Stimulated activated CD8-positive, alpha-beta memory T cell treated with anti-CD3 and anti-CD28 coated beads, Interleukin-15, amount 100 ng/mL, for 4 hours (primary cell): Measurements from ENCODE around the gene RHPN2.

Experiments
- DNase-seq, 2 donors: peaks; one replicate each; pipeline ENCODE4 v3.0.0-alpha.2; 2020; ENCODE audit warnings: low read depth in 2 of 2

The RHPN2 gene

DNA sequence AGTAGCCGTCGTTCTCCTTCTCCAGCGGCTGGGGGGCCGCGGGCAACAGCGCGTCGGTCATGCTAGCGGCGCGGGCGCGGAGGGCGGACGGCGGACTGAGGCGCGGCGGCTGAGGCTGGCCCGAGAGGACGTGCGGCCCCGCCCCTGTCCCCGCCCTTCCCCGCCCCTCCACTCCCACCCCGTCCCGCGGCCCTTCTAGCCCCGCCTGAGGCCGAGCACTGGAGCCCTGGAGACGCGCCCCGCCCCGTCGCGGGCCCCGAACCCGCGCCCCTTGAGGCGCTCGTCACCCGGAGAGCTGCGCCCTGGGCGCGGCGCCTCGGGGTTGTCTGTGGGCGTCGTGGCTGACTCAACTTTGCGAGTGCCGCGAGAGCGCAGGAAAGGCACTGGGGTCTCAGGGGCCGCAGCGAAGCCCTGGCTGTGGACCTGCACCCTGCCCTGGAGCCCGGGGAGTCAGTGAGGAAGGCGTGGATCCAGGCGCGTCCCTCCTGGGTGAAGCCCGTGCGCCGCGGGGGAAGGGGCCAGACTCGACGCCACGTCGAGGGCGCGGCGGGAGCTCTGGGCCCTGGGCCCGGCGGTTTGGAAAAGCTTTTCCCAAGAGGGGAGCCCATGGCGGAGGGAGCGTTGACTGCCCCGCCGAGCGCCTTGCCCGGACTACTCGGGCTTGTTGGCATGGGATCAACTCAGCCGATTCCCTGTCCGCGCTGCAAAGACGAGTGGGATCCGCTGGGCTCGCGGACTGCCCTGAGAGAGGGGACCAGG, at the start of gene RHPN2:
Gene RHPN2, minus strand, starts transcription at position 97 of the 759 bp plus-strand sequence. Its CDS starts 36 bp downstream, at position 61.
- peak; percentile 27 to 33 for DNase-seq

- no peak for DNase-seq
These were observed 49.6 kb upstream of the RHPN2 start for GRCh38 chr19:33114312-33114711.

DNA sequence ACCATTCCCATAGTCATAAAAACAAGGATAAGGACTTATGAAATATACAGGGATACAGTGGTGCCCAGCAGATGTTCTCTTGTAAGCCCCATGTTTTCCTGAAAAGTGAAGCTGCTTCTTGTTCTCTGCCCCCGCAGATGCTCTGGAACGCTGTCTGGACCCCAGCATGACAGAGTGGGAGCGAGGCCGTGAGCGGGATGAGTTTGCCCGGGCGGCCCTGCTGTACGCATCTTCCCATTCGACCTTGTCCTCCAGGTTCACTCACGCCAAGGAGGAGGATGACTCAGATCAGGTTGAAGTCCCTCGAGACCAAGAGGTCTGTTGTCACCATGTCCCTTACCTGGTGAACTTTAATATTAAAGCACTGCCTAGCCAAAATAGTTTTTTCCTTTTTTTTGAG, 46.9 kb upstream of the RHPN2 start:
- no peak for DNase-seq

DNA sequence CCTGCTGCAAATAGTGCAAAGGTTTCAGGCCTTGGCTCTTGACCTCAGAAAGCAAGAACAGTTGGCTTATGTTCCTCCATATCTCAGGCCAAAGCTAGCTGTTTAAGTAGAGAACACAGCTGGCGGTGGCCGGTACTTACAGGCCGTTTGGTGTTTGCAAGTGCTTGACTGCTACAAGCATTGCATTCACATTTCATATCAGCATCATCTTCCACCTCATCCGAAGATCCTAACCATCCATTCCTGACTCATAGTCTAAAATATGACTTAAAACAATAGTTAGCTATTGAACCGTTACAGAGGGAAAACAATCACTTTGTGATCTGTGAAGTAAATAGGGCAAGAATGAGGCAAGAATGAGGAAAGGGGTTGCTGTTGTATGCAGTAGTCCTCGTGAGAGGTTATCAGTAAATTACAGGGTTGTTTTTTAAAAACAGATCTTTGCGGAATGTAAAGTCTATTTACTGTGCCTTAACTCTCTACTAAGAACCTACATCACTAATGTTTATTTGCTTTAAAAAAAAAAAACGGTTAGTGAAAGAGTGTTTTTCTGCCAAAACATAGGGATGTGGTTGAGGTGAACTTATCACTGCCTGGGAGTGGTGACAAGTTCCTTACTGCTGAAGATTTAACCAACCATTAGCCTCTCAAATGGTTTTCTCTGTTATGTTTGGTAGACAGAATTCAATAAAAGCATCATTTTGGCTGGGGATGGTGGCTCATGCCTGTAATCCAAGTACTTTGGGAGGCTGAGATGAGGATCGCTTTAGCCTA, 45.6 kb upstream of the RHPN2 start:
- DNase-seq = no peak

DNA sequence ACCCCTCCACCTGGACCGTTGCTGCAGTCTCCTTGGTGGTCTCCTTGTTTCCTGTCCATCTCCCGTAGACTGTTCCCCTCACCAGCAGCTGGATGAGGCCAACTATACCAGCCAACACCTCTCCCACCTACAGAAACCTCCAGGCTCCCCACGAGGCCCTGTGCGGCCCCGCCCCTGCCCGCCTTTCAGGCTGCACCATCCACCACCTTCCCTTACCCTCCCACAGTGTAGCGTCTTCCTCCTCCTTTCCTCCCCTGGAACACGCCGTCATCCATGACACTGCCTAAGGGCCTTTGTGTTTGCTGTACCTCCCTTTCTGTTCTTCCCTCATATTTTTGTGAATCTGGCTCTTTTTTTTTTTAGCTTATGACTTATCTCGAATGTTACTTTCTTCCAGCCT, 43.5 kb upstream of the RHPN2 start:
- no peak for DNase-seq

- DNase-seq = no peak
These were observed 38.2 kb upstream of the RHPN2 start for GRCh38 chr19:33102893-33103292.

DNA sequence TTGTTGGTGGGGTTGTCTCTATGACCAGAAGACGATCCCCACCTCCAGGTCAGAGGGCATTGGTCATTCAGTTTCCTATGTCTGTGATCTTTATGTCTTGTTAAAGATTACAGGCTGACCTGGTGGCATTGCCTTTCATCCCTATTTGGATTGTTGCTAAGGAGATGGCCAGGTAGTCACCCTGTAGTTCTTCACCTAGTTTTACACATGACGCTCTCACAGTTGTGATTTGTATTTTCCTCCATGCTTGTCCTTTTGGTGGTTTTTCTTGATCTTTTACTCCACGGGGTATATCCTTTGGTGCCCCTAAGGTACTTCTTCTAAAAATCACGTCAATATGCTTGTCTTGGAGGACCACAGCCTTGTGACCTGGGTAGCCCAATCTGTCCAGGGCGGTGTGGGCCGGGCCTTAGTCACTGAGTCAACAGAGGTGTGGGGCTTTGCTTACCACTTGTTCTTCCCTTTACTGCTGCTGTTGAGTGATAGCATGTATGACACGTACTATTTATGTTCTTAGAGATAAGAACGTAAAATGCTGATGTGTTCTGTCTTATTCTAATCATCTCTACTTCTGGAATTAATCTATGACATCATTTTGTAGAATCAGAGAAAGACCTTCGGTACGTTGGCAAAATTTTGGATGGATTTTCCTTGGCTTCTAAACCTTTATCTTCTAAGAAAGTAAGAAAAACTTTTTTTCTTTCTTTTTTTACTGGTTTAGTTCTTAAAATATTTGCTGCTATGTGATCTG, 36.4 kb upstream of the RHPN2 start:
- no peak for DNase-seq

DNA sequence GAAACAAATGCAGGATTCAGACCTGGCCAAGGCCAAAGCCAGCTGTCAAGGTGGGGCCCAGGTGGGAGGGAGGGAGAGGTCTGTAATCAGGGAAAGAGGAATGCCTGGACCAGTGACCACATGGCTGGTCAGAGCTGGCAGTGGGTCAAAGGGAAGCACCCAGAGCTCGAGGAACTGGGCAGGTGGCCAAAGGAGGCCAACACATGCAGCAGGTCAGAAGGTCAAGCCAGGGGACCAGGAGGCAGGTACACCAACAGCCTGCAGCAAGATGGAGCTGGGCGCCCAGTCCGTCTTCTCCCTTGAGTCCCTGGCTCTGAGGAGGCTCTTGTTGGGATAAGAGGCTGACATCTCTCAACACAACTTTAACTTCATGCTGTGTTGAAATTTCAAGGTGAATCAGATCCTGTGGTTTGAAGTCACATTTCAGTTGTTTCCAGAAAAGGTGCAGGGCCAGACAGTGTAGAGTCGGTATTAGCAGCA, 33.4 kb upstream of the RHPN2 start:
- no peak for DNase-seq

DNA sequence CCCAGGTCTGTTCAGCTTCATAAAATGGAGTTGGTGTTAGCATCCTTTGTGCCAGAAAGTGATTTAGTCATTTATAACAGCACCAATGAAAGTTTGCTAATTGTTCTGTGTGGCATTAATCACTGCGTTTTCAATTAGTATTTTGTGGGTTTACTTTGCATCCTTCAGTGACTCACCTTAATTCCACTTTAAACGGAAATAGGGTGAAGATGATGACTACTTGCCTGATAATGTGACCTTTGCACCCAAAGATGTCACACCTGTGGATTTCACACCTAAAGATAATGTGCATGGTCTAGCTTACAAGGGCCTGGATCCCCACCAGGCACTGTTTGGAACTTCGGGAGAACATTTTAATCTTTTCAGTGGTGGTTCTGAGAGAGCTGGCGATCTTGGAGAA, 31.3 kb upstream of the RHPN2 start:
- DNase-seq = no peak

GRCh38 chr19:33094436-33095067, 29.9 kb upstream of the RHPN2 start:
- no peak for DNase-seq

DNA sequence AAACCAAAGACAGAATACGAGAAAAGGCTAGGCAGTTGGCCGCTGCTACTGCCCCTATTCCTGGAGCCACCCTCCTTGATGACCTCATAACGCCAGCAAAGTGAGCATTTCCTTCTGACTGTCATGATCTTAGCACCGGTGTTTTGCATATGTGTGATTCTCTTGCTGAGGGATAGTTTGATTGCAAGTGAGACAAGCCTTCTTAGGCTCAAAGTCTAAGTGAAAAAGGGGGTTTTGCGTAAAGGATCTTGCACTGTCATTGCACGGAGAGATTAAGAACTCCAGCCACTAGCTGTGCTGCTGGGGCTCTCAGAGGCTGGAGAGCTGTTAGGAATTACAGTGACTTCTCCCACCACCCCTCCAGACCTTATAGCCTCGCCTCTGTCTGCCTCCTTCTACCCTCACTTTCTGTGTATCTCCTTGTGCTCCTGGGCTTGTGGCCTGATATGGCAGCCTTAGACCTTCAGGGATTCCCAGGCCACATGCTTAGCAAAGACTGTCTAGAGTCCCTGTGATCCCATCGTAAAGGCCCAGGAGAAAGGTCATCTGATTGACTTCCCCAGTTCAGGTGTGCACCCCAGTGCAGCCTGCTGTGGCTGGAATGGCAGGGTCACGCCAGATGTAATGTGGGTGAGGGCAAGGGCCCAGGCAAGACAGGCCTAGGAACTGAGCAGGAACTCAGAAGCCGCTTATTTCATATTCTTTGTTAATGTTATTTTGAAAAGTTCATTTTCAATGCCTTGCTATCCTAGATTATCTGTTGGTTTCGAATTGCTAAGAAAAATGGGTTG, 28.9 kb upstream of the RHPN2 start:
- no peak for DNase-seq

- DNase-seq = no peak
These were observed 25.5 kb upstream of the RHPN2 start for GRCh38 chr19:33090179-33090578.

- DNase-seq = no peak
These were observed 24.3 kb upstream of the RHPN2 start for GRCh38 chr19:33089010-33089409.

DNA sequence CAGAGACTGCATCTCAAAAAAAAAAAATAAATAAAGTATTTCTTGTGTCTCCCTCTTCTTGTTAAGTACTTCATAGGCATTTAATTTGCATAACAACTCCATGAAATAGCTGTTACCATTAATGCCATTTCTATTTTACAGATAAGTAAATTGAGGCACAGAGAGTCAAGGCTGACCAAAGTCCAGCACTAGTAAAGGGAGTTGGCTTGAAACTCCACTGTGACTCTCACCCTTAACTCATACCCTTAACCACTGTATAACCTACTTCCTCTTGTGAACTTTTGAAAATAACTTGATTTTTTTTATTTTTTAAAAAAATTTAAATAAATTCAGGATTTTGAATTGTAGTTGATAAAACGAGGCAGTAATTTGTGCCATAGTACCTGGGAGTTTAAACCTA, 22.3 kb upstream of the RHPN2 start:
- no peak for DNase-seq

DNA sequence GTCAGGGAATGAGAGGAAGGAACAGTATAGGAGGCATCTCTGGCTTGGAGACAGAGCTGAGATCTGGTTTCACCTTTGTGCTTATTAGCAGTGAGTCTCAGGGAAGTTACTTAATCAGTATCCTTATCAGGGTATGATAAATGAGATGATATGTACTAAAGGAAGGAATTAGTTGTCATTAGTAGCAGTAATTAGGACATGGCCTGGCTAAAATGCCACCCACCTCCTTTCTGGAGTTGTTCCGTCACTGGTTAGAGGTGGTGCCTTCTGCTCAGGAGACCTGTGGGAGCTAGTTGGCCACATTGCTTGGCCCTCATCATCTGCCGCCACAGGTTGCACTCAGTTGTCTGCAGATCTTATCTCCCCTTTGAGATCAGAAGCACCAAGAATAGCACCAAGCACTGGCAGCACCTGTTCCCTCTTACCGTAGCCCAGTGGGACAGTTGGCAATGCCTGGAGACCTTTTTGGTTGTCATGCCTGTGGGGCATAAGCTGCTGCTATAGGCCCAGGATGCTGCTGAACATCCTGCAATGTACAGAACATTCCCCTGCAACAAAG, 21.0 kb upstream of the RHPN2 start:
- DNase-seq = no peak

- peak; percentile 58 to 70 for DNase-seq
These were observed 16.3 kb upstream of the RHPN2 start, which contains the start of gene GPATCH1 for GRCh38 chr19:33080761-33081681. TSS of gene GPATCH1 (plus strand) at chr19:33081181. CDS start at chr19:33081194, 13 bp downstream.

- DNase-seq = no peak
These were observed 10.8 kb upstream of the RHPN2 start for GRCh38 chr19:33075519-33075918.

DNA sequence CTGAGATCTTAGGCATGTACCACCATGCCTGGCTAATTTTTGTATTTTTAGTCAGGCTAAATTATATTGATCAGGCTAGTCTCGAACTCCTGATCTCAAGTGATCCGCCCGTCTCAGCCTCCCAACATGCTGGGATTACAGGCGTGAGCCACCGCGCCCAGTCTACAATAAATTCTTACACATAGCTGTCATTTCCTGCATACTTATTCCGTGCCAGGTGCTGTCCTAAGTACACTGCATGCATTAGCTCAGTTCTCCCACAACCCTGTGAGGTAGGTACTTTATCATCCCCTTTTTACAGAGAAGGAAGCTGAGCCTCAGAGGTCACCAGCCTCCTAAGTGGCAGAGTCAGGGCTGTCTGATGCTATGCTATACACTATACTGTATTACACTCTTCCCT, 7.2 kb upstream of the RHPN2 start:
- no peak for DNase-seq

- DNase-seq = no peak
These were observed 2.4 kb upstream of the RHPN2 start for GRCh38 chr19:33067121-33067520.

GRCh38 chr19:33066543-33066942, 1.9 kb upstream of the RHPN2 start:
- DNase-seq = no peak
